DND-41 (cell line): Measurements from ENCODE around the gene SLC39A12.

Experiments
- ATAC-seq: fragments of 200-7000 bp; cut with Tn5 transposase; 3 replicates; pipeline ENCODE4 v1.9.1; 2021; ENCODE audit warnings: low read depth; ENCODE audit not compliant: insufficient read depth
- DNase-seq: peaks from one replicate; pipeline ENCODE4 v3.0.0-alpha.2; 2020
- H2AFZ ChIP-seq: 2 replicates; pipeline ENCODE4 v1.6.0; 2012; ENCODE audit warnings: low read depth, low read length
- H3K27ac ChIP-seq: 2 replicates; pipeline ENCODE4 v1.5.1; 2012; ENCODE audit warnings: low read length, inconsistent platforms
- H3K27me3 ChIP-seq: fragments of 200-600 bp; sonication (generic); 2 replicates; pipeline ENCODE4 v1.6.0; 2012; ENCODE audit warnings: low read length, mild to moderate bottlenecking, inconsistent platforms; ENCODE audit not compliant: insufficient read depth, poor library complexity
- H3K36me3 ChIP-seq: 2 replicates; pipeline ENCODE4 v1.5.1; 2012; ENCODE audit warnings: low read length, inconsistent platforms; ENCODE audit not compliant: insufficient read depth
- H3K4me1 ChIP-seq: 2 replicates; pipeline ENCODE4 v1.5.1; 2012; ENCODE audit warnings: mild to moderate bottlenecking, low read length; ENCODE audit not compliant: insufficient read depth
- H3K4me2 ChIP-seq: 2 replicates; pipeline ENCODE4 v1.6.0; 2012; ENCODE audit warnings: mild to moderate bottlenecking, moderate library complexity, low read length, inconsistent platforms; ENCODE audit not compliant: insufficient read depth
- H3K4me3 ChIP-seq, 2 experiments: fragments of 200-600 bp in 1 of 2; shearing (Covaris generic) in 1 of 2; 2 replicates each; pipeline ENCODE4 v1.5.1; 2012 to 2016; ENCODE audit warnings: inconsistent platforms in 2 of 2, low read length in 2 of 2, mild to moderate bottlenecking in 2 of 2, low read depth in 1 of 2, moderate library complexity in 1 of 2
- H3K79me2 ChIP-seq: 2 replicates; pipeline ENCODE4 v1.6.0; 2012; ENCODE audit warnings: low read length, inconsistent platforms; ENCODE audit not compliant: insufficient read depth
- H3K9ac ChIP-seq: 2 replicates; pipeline ENCODE4 v1.6.0; 2012; ENCODE audit warnings: low read depth, mild to moderate bottlenecking, inconsistent platforms, low read length, moderate library complexity
- H3K9me3 ChIP-seq: 2 replicates; pipeline ENCODE4 v1.5.1; 2012; ENCODE audit warnings: low read length, moderate library complexity, mild to moderate bottlenecking, inconsistent platforms; ENCODE audit not compliant: insufficient read depth, severe bottlenecking
- H4K20me1 ChIP-seq: 2 replicates; pipeline ENCODE4 v1.6.0; 2012; ENCODE audit warnings: low read length; ENCODE audit not compliant: insufficient read depth
- EZH2 ChIP-seq: IDR thresholded peaks from 3 replicates; pipeline ENCODE4 v1.6.1; 2012; ENCODE audit warnings: borderline replicate concordance, low read depth, mild to moderate bottlenecking, moderate library complexity, low read length, inconsistent platforms; ENCODE audit not compliant: severe bottlenecking
- TF ChIP-seq, protein P1 (sequence below): IDR thresholded peaks from 2 replicates; pipeline ENCODE4 v1.5.1; 2012; ENCODE audit warnings: borderline replicate concordance, low read length, moderate library complexity, mild to moderate bottlenecking; ENCODE audit not compliant: poor library complexity, severe bottlenecking; ENCODE audit errors: extremely low read depth

Gene SLC39A12

GRCh38 chr10:17913604-17914003 is 38.1 kb upstream of the SLC39A12 start:
- Histone ChIP-seq H3K4me2 (no peak overlapping the region), H4K20me1 (no peaks in the 10 kb centered on the region), H3K4me1 (no peaks in the 10 kb centered on the region), H3K9me3 (no peaks in the 10 kb centered on the region), H2AFZ (no peak overlapping the region), H3K27me3 (no peaks in the 10 kb centered on the region), H3K9ac (no peak overlapping the region), H3K4me3 (no peak overlapping the region), H3K36me3 (no peaks in the 10 kb centered on the region), H3K27ac (no peak overlapping the region), H3K79me2 (no peaks in the 10 kb centered on the region)
- no peak for DNase-seq
- no peak for ATAC-seq
- TF ChIP-seq, protein P1, sequence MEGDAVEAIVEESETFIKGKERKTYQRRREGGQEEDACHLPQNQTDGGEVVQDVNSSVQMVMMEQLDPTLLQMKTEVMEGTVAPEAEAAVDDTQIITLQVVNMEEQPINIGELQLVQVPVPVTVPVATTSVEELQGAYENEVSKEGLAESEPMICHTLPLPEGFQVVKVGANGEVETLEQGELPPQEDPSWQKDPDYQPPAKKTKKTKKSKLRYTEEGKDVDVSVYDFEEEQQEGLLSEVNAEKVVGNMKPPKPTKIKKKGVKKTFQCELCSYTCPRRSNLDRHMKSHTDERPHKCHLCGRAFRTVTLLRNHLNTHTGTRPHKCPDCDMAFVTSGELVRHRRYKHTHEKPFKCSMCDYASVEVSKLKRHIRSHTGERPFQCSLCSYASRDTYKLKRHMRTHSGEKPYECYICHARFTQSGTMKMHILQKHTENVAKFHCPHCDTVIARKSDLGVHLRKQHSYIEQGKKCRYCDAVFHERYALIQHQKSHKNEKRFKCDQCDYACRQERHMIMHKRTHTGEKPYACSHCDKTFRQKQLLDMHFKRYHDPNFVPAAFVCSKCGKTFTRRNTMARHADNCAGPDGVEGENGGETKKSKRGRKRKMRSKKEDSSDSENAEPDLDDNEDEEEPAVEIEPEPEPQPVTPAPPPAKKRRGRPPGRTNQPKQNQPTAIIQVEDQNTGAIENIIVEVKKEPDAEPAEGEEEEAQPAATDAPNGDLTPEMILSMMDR: no peak
- no peak for TF ChIP-seq EZH2

DNA sequence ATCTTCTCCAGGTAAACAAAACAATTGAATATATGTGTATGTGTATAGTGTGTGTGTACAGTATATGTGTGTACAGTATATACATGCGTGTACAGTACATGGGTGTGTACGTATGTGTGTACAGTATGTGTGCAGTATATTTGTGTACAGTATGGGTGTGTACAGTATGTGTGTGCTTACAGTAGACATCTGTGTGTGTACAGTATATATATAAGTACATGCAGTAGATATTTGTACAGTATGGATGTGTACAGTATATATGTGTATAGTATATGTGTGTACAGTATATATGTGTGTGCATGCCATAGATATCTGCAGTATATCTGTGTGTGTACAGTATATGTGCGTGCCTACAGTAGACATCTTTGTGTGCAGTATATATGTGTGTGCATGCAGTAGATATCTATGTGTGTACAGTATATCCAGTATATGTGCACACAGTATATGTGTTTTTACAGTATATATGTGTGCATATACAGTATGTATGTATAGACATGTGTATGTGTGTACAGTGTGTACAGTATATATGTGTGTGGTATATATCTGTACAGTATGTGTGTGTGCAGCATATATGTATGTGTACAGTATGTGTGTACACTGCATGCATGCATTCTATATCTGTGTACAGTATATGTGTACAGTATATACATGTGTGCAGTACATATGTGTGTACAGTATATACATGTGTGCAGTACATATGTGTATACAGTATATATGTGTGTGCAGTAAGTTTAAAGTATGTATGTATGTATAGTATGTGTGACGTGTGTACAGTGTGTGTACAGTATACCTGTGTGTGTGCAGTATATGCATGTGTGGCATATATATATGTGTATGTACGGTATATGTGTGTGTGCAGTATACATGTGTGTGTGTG is 37.3 kb upstream of the SLC39A12 start:
- Histone ChIP-seq H3K9me3 (no peaks in the 10 kb centered on the region), H3K79me2 (no peaks in the 10 kb centered on the region), H2AFZ (no peak overlapping the region), H3K4me2 (no peak overlapping the region), H3K4me1 (no peaks in the 10 kb centered on the region), H3K27ac (no peak overlapping the region), H3K27me3 (no peaks in the 10 kb centered on the region), H3K9ac (no peak overlapping the region), H4K20me1 (no peaks in the 10 kb centered on the region), H3K36me3 (no peaks in the 10 kb centered on the region), H3K4me3 (no peak overlapping the region)
- no peak for ATAC-seq
- no peak for DNase-seq
- TF ChIP-seq, protein P1: no peak
- no peak for TF ChIP-seq EZH2

DNA sequence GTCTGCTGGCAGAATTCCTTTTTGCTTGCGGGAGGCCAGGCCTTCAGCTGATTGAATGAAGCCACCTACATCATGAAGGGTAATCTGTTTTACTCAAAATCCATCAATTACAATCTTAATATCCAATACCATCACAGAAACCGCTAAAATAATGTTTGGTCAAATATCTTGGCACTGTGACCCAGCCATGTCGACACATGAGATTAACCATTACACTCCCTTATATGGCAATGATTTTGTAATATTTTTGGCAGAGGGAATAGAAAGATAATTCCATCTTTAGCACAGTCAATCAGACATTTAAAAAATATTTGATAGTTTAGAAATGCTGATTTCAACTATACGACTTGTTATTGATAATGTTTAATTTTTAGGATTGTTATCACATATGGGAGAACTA is 36.5 kb upstream of the SLC39A12 start:
- Histone ChIP-seq H3K79me2 (no peaks in the 10 kb centered on the region), H3K9ac (no peak overlapping the region), H3K4me2 (no peak overlapping the region), H2AFZ (no peak overlapping the region), H3K4me3 (no peak overlapping the region), H4K20me1 (no peaks in the 10 kb centered on the region), H3K9me3 (no peaks in the 10 kb centered on the region), H3K4me1 (no peaks in the 10 kb centered on the region), H3K27me3 (no peaks in the 10 kb centered on the region), H3K36me3 (no peaks in the 10 kb centered on the region), H3K27ac (no peak overlapping the region)
- TF ChIP-seq, protein P1: no peak
- TF ChIP-seq EZH2: no peak
- ATAC-seq (no peak), DNase-seq (no peak)
